ENCODE measurements around the gene DCP1A. TPM values are rescaled to one million over a fixed set of nuclear protein-coding genes. Genes with fewer than 3 reads are reported as not detected.

DCP1A gene
- total RNA-seq, 2 experiments from 2014 or later: 32.5 to 34.3 TPM

DNA sequence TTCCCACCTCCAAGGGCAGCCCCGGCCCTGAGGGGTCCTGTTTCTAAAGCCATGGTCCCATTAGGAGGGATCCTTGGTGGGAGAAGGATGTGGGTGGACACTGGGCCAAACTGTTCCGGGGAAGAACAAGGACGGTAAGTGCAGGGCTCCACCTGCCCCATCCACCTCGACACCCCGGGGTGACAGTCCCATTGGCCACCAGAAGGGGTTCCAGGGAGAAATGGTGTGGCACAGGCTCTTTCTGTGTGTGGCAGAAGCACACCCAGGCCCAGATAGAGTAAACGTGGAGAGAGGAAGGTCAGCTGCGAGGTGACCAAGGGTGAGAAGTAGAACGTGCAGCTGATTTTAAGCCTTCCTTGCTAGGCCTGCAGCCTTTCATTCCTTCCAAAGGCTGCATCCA, 103.6 kb downstream of the DCP1A start:
- H3K9me3 Mint-ChIP-seq: no peaks in the 10 kb centered on the region
- no peak overlapping the region for H3K4me3 Mint-ChIP-seq
- DNase-seq (no peak), ATAC-seq (ENCODE audit: low read depth) (no peak)
- POLR2A ChIA-PET: no interaction called here
- H3K27ac Mint-ChIP-seq: no peak overlapping the region
- H3K36me3 Mint-ChIP-seq: peaks cover 18% of the 10 kb centered on the region
- H3K4me1 Mint-ChIP-seq: peaks cover 17% of the 10 kb centered on the region
- no peaks in the 10 kb centered on the region for H3K27me3 Mint-ChIP-seq

DNA sequence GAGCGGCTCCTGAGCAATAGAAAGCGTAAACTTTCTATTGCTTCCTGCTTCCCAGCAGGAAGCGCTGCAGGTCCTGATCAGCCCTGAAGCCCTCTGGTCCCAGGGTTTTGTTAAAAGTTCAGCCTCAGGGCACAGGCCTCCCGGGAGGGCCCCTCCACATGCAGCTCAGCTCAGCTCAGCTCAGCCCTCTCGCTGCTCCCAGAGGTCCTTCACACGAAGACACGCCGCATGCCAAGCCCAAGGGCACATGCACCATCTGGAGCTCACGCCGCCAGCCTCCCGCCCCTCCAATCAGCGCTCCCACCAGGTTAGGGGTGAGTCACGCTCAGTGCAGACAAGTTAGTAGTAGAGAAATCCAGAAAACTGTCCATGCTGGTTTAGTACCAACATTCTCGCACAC, 104.2 kb downstream of the DCP1A start:
- Mint-ChIP-seq H3K9me3 (no peaks in the 10 kb centered on the region), H3K27ac (no peak overlapping the region), H3K27me3 (no peaks in the 10 kb centered on the region), H3K36me3 (peaks cover 19% of the 10 kb centered on the region), H3K4me3 (no peak overlapping the region), H3K4me1 (peaks cover 15% of the 10 kb centered on the region)
- no peak for ATAC-seq (ENCODE audit: low read depth)
- POLR2A ChIA-PET: no interaction called here
- DNase-seq: no peak

GRCh38 chr3:53242642-53243041, 104.7 kb downstream of the DCP1A start:
- no peaks in the 10 kb centered on the region for H3K27me3 Mint-ChIP-seq
- no peaks in the 10 kb centered on the region for H3K9me3 Mint-ChIP-seq
- H3K4me3 Mint-ChIP-seq: no peak overlapping the region
- POLR2A ChIA-PET: no interaction called here
- ATAC-seq (ENCODE audit: low read depth): no peak
- peaks cover 11% of the 10 kb centered on the region for H3K4me1 Mint-ChIP-seq
- DNase-seq: no peak
- H3K27ac Mint-ChIP-seq: no peak overlapping the region
- peaks cover 18% of the 10 kb centered on the region for H3K36me3 Mint-ChIP-seq

- H3K9me3 Mint-ChIP-seq: no peaks in the 10 kb centered on the region
- no peak overlapping the region for H3K4me3 Mint-ChIP-seq
- DNase-seq: no peak
- peak overlapping the region; percentile 40 for H3K27ac Mint-ChIP-seq
- peaks cover 10% of the 10 kb centered on the region for H3K4me1 Mint-ChIP-seq
- H3K36me3 Mint-ChIP-seq: peaks cover 17% of the 10 kb centered on the region
- POLR2A ChIA-PET: no interaction called here
- no peaks in the 10 kb centered on the region for H3K27me3 Mint-ChIP-seq
- no peak for ATAC-seq (ENCODE audit: low read depth)
Measured at GRCh38 chr3:53242155-53242554, 105.2 kb downstream of the DCP1A start.

DNA sequence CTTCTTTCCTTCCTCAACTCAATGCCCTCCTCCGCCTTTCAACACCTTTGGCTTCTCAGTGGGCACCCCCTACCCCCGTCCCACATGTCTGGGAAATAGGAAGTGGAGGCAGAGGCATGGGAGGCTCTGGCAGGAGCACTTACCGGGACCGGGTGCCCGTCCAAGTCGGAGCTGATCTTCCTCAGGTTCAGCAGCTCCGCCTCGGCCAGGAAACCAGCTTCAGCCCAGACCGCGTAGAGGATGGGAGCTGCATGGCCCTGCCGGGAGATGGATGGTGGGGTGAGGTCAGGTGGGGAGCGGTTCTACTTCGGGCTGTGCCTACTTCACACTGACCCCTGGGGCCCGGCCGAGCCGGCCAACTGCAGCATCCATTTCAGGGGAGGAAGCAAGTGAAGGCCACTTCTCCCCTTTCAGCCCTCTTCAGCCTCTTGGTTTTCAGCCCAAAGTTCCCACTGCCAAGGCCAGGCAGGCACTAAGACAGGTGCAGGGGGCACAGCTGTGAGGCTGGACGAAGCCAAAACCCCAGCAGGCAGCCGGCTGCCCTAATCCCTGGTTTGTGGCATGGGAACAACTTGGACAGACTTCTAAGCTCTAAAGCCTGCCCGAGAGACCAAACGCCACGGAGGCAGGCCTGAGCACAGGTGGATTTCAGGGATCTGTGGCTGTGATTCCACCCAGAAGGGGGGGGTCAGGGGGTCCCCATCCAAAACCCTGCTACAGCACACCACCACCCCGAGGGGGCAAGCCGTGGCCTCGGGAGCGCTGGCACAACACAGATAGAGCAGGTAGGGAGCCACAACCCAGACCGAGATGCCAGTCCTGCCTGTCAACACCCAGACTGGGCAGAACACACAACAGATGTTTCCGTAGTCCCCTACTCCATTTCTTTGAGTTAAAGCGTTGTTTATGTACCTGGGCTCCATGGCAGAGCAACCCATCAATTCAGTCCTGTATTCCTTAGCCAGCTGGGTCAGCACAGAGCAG, 106.1 kb downstream of the DCP1A start:
- H3K4me3 Mint-ChIP-seq: no peak overlapping the region
- peak overlapping the region; percentile 58 for H3K27ac Mint-ChIP-seq
- no peak for ATAC-seq (ENCODE audit: low read depth)
- H3K36me3 Mint-ChIP-seq: peaks cover 14% of the 10 kb centered on the region
- H3K4me1 Mint-ChIP-seq: peaks cover 14% of the 10 kb centered on the region
- POLR2A ChIA-PET: no interaction called here
- DNase-seq: no peak
- H3K9me3 Mint-ChIP-seq: no peaks in the 10 kb centered on the region
- H3K27me3 Mint-ChIP-seq: no peaks in the 10 kb centered on the region

DNA sequence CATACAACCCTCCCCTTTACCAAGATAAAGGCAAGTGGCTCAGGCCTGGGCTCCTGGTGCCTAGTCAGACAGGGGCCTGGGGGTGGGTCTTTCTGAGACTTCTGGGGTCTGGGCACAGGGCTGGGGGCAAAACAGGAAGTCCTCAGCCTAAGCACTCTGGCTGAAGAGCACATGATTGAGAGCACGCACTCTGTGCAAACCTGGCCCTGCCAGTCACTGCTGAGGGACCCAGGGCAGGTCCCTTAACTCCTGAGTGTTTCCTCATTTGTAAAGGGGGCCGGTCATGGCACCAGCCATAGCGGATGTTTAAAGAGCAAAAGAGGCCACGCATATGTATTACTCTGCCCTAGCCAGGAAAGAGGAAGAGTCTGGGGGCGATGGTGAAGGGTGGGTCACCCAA, 107.5 kb downstream of the DCP1A start:
- Mint-ChIP-seq H3K4me1 (peaks cover 16% of the 10 kb centered on the region), H3K27ac (peak overlapping the region; percentile 6), H3K4me3 (no peak overlapping the region), H3K27me3 (no peaks in the 10 kb centered on the region), H3K9me3 (no peaks in the 10 kb centered on the region), H3K36me3 (peaks cover 7% of the 10 kb centered on the region)
- no peak for DNase-seq
- ATAC-seq (ENCODE audit: low read depth): no peak
- POLR2A ChIA-PET: no interaction called here

DNA sequence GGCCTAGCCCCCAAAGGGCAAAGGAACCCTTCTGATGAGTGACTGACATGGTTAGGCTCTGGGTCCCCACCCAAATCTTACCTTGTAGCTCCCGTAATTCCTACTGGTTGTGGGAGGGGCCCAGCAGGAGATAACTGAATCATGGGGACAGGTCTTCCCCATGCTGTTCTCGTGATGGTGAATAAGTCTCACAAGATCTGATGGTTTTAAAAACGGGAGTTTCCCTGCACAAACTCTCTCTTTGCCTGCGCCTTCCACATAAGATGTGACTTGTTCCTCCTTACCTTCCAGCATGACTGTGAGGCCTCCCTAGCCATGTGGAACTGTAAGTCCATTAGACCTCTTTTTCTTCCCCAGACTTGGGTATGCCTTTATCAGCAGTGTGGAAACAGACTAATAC, 108.5 kb downstream of the DCP1A start:
- POLR2A ChIA-PET: no interaction called here
- Mint-ChIP-seq H3K9me3 (no peaks in the 10 kb centered on the region), H3K4me3 (no peak overlapping the region), H3K4me1 (peaks cover 24% of the 10 kb centered on the region), H3K36me3 (peaks cover 7% of the 10 kb centered on the region), H3K27me3 (no peaks in the 10 kb centered on the region), H3K27ac (no peak overlapping the region)
- ATAC-seq (ENCODE audit: low read depth) (no peak), DNase-seq (no peak)

- Mint-ChIP-seq H3K4me3 (no peak overlapping the region), H3K27ac (peak overlapping the region; percentile 70), H3K36me3 (peaks cover 7% of the 10 kb centered on the region), H3K9me3 (no peaks in the 10 kb centered on the region), H3K4me1 (peaks cover 24% of the 10 kb centered on the region), H3K27me3 (no peaks in the 10 kb centered on the region)
- DNase-seq (no peak), ATAC-seq (ENCODE audit: low read depth) (no peak)
- POLR2A ChIA-PET: no interaction called here
Measured at GRCh38 chr3:53238051-53238850, 109.1 kb downstream of the DCP1A start.

GRCh38 chr3:53236112-53236841, 111.1 kb downstream of the DCP1A start:
- peaks cover 13% of the 10 kb centered on the region for H3K36me3 Mint-ChIP-seq
- H3K27ac Mint-ChIP-seq: peak overlapping the region; percentile 71
- POLR2A ChIA-PET: interaction anchor here (0.5 to 1.4 kb wide), 3 partner anchors 14 to 51 kb away, joined by 3 to 4 read pairs (median 3); no protein-coding TSS in a partner anchor
- no peak overlapping the region for H3K4me3 Mint-ChIP-seq
- H3K27me3 Mint-ChIP-seq: no peaks in the 10 kb centered on the region
- ATAC-seq (ENCODE audit: low read depth): peak; percentile 16
- no peaks in the 10 kb centered on the region for H3K9me3 Mint-ChIP-seq
- H3K4me1 Mint-ChIP-seq: peaks cover 24% of the 10 kb centered on the region
- no peak for DNase-seq

- Mint-ChIP-seq H3K4me1 (peaks cover 24% of the 10 kb centered on the region), H3K9me3 (no peaks in the 10 kb centered on the region), H3K36me3 (peaks cover 13% of the 10 kb centered on the region), H3K4me3 (no peak overlapping the region), H3K27ac (peak overlapping the region; percentile 81), H3K27me3 (no peaks in the 10 kb centered on the region)
- ATAC-seq (ENCODE audit: low read depth) (no peak), DNase-seq (no peak)
- POLR2A ChIA-PET: interaction anchor here (1.4 to 1.9 kb wide), 3 partner anchors 12 to 19 kb away, joined by 3 to 10 read pairs (median 5); no protein-coding TSS in a partner anchor
Measured at GRCh38 chr3:53235545-53235944, 111.8 kb downstream of the DCP1A start.

DNA sequence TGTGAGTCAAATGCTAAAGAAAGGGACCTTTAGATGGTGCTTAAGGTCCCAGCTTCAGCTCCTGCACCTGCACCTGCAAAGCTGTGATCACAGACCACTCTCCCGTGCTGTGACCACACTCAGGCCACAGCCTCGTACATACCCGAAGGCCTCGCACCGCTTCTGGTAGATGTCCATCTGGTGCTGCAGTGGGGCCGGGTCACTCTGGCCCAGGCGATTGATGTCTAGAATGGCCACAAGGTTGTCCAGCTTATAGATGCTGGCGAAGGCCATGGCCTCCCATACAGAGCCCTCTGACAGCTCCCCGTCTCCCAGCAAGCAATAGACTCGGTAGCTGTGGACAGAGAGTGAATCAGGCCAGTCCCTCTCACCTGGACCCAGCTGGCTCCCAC, 112.5 kb downstream of the DCP1A start:
- Mint-ChIP-seq H3K36me3 (peaks cover 12% of the 10 kb centered on the region), H3K9me3 (no peaks in the 10 kb centered on the region), H3K27me3 (no peaks in the 10 kb centered on the region), H3K4me3 (peak overlapping the region; percentile 47), H3K4me1 (peaks cover 24% of the 10 kb centered on the region), H3K27ac (peak overlapping the region; percentile 81)
- ATAC-seq (ENCODE audit: low read depth): no peak
- POLR2A ChIA-PET: interaction anchor here (1.2 to 1.9 kb wide), 5 partner anchors 13 to 113 kb away, joined by 3 to 10 read pairs (median 5); partner anchors contain the start of gene DCP1A
- no peak for DNase-seq

GRCh38 chr3:53234130-53234840, 113.1 kb downstream of the DCP1A start:
- H3K9me3 Mint-ChIP-seq: no peaks in the 10 kb centered on the region
- H3K4me1 Mint-ChIP-seq: peaks cover 24% of the 10 kb centered on the region
- H3K4me3 Mint-ChIP-seq: peak overlapping the region; percentile 48
- peak; percentile 76 for ATAC-seq (ENCODE audit: low read depth)
- POLR2A ChIA-PET: interaction anchor here (1.2 to 1.9 kb wide), 5 partner anchors 14 to 113 kb away, joined by 3 to 10 read pairs (median 5); partner anchors contain the start of gene DCP1A
- H3K36me3 Mint-ChIP-seq: peaks cover 12% of the 10 kb centered on the region
- H3K27ac Mint-ChIP-seq: peak overlapping the region; percentile 81
- peak; percentile 63 for DNase-seq
- no peaks in the 10 kb centered on the region for H3K27me3 Mint-ChIP-seq

Data from activated naive CD8-positive, alpha-beta T cell treated with anti-CD3 and anti-CD28 coated beads, Interleukin-2, amount 10 ng/mL, durations not matched to agents 7 days and 5 days (primary cell).